HG02938 (cell line): ENCODE results near the gene ZNF548.

Experiments used
- ATAC-seq: cut with Tn5 transposase; IDR thresholded peaks from one replicate; pipeline ENCODE4 v1.9.1; 2021; ENCODE audit warnings: mild to moderate bottlenecking, moderate library complexity; ENCODE audit not compliant: unreplicated experiment

ZNF548 gene

DNA sequence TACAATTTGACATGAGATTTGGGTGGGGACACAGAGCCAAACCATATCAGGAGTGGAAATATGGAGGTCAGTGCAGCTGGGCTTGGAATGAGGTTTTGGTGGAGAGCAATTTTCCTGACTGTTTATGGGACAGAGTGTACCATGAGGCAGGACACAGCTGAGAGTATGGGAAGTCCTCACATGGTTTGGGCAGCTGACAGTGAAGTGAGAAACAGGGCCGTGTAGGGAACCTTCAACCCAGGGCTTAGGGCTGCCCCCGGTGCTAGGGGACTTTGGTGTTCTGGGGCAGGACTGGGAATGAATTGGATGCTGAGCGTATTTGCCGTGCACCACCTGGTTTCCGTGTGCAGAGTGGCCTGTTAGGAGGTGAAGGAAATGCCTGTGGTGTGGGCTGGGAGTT lies 6.1 kb downstream of the ZNF548 start:
- ATAC-seq, result no peak

DNA sequence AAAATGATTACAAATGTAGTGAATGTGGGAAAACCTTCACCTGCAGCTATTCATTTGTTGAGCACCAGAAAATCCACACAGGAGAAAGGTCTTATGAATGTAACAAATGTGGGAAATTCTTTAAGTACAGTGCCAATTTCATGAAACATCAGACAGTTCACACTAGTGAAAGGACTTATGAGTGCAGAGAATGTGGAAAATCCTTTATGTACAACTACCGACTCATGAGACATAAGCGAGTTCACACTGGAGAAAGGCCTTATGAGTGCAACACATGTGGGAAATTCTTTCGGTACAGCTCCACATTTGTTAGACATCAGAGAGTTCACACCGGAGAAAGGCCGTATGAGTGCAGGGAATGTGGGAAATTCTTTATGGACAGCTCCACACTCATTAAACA lies 9.2 kb downstream of the ZNF548 start:
- ATAC-seq, result no peak

- no peak for ATAC-seq
Measured at GRCh38 chr19:57403737-57404563, 14.3 kb downstream of the ZNF548 start.

GRCh38 chr19:57406516-57407123 lies 17.0 kb downstream of the ZNF548 start:
- ATAC-seq, result no peak

GRCh38 chr19:57410877-57411671 lies 21.4 kb downstream of the ZNF548 start, which contains the start of gene ZNF17:
Gene ZNF17 (plus strand): TSS chr19:57411161. CDS start chr19:57413616, 2,455 bp downstream.
- peak; percentile 97 for ATAC-seq

- ATAC-seq, result no peak
Measured at GRCh38 chr19:57419439-57419838, 29.8 kb downstream of the ZNF548 start.

GRCh38 chr19:57421037-57421436 lies 31.4 kb downstream of the ZNF548 start:
- ATAC-seq, result no peak

DNA sequence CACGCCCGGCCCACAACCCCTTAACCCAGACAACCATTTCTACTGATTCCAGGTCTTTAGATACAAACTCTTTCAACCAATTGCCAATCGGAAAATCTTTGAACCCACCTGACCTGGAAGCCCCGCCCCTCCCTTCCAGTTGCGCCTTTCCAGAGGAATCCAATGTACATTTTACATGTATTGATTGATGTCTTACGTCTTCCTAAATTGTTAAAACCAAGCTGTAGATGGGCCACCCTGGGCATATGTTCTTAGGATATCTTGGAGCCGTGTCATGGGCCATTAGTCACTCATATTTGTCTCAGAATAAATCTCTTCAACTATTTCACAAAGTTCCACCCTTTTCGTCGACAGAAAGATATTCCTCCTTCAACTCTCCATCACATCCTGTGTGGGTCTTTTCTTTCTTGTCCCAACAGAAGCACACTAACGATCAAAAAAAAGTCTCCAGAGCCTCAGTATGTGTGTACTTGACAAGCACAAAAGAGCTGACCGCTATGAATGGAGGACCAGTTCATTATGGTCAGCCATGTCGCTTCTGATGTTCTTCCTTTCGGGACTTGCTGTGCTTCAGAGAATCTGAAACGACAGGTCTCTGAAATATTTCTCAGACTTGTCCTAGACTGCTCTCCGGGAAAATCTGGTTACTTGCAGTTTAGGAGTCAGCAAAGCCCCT lies 44.9 kb downstream of the ZNF548 start:
- ATAC-seq, result peak; percentile 7

DNA sequence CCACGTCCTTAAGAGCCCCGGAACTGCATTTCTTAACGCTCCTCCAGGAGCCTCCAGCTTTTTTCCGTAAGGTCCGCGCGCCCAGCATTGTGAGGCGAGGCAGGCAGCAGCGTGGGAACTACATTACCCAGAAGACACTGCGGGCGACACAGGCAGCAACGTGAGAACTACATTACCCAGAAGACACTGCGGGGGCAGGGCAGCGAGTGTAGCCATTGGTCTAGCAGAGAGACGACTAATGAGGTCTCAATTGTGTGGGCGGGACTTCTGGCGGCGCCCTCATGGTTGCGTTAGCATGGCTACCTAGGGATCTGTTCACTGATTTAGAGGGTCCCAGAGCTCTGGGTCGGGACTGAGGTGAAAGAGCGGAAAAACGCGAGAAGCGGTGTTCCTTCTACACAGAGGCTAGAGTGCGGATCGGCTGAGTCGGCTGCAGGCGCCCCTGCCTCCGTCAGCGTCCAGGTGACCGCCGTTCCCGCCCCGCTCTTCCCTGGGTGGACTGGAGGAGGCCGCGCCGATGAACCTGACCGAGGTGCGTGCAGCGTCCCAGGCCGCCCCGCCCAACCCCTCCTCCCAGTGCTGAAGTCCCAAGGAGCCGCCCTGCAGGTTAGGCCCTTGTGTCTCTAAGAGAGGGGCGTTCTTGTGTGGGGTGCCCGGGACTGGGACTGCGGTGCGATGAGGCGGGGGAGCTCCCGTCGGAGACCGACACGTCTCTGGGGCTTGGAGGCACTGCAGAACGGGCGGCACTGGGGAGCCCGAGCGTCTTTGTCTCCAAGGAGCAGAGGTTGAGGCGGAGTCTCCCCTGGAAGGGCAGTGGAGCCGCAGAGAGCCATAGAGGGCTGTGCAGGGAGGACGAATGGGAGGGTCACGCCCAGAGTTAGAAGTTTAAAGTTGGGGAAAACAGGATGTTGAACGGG lies 45.7 kb downstream of the ZNF548 start, which contains the start of gene ZNF749:
Gene ZNF749, plus strand, starts transcription at position 264 of the 917 bp plus-strand sequence. Its CDS starts 254 bp downstream, at position 518.
- peak; percentile 96 for ATAC-seq

- ATAC-seq, result no peak
Measured at GRCh38 chr19:57436417-57436816, 46.8 kb downstream of the ZNF548 start.

DNA sequence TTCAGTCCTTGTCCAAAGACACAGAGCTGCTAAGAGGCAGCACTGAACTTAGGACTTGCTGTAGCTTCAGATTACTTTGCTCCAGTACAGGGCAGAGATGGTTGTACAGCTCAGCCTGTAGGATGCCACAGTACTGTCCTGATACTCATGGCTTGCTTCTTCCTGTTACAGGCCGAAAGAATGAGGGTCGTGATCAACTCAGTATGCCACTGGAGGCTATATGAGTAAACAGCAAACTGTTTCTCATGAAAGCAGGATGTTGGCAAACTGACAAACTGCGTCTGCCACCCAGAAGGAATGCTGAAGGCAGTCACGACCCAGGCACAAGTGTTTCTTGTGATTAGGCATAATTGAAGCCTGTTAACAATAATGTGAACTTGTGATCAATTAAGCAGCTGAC lies 48.3 kb downstream of the ZNF548 start:
- ATAC-seq, result no peak

DNA sequence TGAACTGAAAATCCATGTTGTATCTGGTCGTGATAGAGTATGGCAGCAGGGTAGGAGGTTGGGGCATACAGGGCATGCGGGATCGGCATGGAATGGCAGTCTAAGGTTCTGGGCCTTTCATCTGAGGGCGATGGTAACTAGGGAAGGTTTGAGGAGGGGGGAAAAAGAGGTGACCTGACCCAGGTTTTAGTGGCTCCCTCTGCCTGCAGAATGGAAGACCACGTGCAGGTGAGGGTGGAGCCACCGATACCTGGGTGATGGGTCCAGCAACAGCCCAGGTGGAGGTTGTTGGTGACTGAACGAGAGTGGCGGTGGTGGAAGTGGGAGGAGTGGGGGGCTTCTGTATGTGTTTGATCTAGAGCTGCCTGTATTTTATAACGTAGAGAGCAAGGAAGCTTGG lies 49.3 kb downstream of the ZNF548 start:
- ATAC-seq, result no peak

DNA sequence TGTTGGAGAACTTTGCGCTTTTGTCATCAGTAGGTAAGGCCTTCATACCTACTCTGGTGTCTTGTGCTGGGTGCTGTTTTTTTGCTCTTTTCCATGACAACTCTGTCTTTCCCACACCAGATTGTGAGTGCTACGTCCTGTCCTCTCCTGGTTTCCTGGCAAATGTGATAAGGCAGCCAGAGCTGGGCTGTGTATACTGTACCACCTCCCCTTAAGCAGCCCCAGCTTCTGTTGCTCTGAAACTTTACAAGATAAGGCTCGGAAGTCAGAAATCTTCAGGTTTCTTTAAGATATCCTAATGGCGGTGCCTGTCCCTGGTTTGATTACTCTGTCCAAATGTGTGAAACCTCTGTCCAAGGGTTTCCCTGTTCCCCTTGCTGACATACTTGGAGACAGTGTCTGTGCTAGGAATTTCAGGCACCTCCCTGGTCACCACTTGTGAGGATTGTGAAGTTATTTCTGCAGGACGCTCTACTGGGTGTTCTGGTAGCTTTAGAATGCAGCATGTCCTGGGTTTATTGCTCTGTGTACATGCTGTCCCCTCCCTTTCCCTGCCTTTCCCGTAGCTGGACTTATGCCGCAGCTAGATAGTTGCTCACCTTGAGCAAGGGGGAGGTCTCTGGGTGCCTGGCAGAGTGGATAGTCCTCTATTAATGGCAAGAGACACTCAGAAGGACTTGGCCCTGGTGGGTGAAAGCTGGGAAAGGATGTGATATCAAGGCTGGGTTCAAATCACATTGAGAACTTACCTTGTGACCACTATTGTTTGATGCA lies 52.5 kb downstream of the ZNF548 start:
- ATAC-seq, result no peak

- no peak for ATAC-seq
Measured at GRCh38 chr19:57443121-57443696, 53.6 kb downstream of the ZNF548 start.

DNA sequence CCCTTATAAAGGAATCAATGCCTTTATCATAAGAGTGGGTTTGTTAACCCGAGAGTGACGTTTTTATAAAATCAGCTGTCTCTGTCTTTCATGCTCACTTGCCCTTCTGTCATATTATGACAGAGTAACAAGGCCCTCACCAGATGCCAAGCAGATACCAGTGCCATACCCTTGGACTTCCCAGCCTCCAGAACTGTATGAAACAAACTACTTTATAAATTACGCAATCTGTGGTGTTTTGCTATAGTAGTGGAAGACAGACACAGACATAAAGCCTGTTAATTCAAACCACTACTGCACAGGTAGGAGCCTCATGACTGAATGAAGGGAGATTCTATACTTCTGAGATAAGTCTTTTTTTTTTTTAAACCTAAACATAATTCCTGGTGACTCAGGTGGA lies 62.7 kb downstream of the ZNF548 start:
- no peak for ATAC-seq
